H1 (cell line): ENCODE data around the gene ADIPOR1. TPM values are rescaled to one million over a fixed set of nuclear protein-coding genes. Genes with fewer than 3 reads are reported as not detected.

Source experiments
- CTCF ChIA-PET: fragments of 300-600 bp; sonication (Branson Sonifier 250); formaldehyde crosslinking; loops from one replicate; lab custom pipeline; 2021; ENCODE audit not compliant: partially characterized antibody; lab: Charles Lee
- POLR2A ChIA-PET: fragments of 300-600 bp; sonication (Branson Sonifier 250); formaldehyde crosslinking; loops from one replicate; lab custom pipeline; 2021; ENCODE audit warnings: inconsistent platforms; ENCODE audit not compliant: partially characterized antibody; lab: Charles Lee
- DNase-seq, 2 experiments: peaks; one replicate each; pipeline versions ENCODE4 v3.0.0 to v3.0.0-alpha.2; 2010 to 2022; ENCODE audit warnings: low spot score in 2 of 2, low read depth in 1 of 2, mixed read lengths in 1 of 2
- FAIRE-seq: peaks from 2 replicates; lab custom pipeline; 2011; peaks lifted over from hg19 to GRCh38; lab: Jason Lieb, UNC
- H2AFZ ChIP-seq: 2 replicates; pipeline ENCODE4 v1.8.1; 2012; ENCODE audit warnings: low read length, inconsistent platforms
- H2AK5ac ChIP-seq: 2 replicates; pipeline ENCODE4 v1.6.1; 2013; ENCODE audit warnings: low read depth, low read length
- H2BK120ac ChIP-seq: replicated peaks from 2 replicates; pipeline ENCODE3; 2013; ENCODE audit warnings: low read depth, low read length, inconsistent platforms
- H2BK12ac ChIP-seq: 2 replicates; pipeline ENCODE4 v1.6.1; 2013; ENCODE audit warnings: low read depth, low read length
- H2BK15ac ChIP-seq: 2 replicates; pipeline ENCODE4 v1.6.1; 2013; ENCODE audit warnings: low read length
- H2BK20ac ChIP-seq: 2 replicates; pipeline ENCODE4 v1.6.1; 2013; ENCODE audit warnings: low read length
- H2BK5ac ChIP-seq: 2 replicates; pipeline ENCODE4 v1.6.1; 2013; ENCODE audit warnings: low read depth, low read length
- H3K14ac ChIP-seq: 2 replicates; pipeline ENCODE4 v1.6.1; 2013; ENCODE audit warnings: inconsistent platforms; ENCODE audit not compliant: insufficient read length
- H3K18ac ChIP-seq: 2 replicates; pipeline ENCODE4 v1.6.1; 2013; ENCODE audit warnings: low read length; ENCODE audit errors: extremely low read depth
- H3K23ac ChIP-seq: 2 replicates; pipeline ENCODE4 v1.6.1; 2013; ENCODE audit warnings: inconsistent platforms; ENCODE audit not compliant: insufficient read length
- H3K23me2 ChIP-seq: 2 replicates; pipeline ENCODE4 v1.6.1; 2013; ENCODE audit warnings: low read depth, low read length
- H3K27ac ChIP-seq: 2 replicates; pipeline ENCODE4 v1.6.1; 2011; ENCODE audit warnings: low read depth, low read length, inconsistent platforms
- H3K27me3 ChIP-seq, 4 experiments: replicated peaks in 1 of 4; 1 replicate in 1 of 4; 2 replicates in 3 of 4; pipeline versions ENCODE4 v1.6.1 to v1.8.1; 2011 to 2013; ENCODE audit warnings: low read length in 3 of 4, mild to moderate bottlenecking in 3 of 4, inconsistent platforms in 2 of 4, mixed read lengths in 2 of 4, moderate library complexity in 1 of 4; ENCODE audit not compliant: control insufficient read depth in 3 of 4, insufficient read depth in 3 of 4; ENCODE audit errors: extremely low read depth in 1 of 4
- H3K36me3 ChIP-seq, 4 experiments: 2 replicates each; pipeline versions ENCODE4 v1.6.1 to v1.8.1; 2011 to 2013; ENCODE audit warnings: mild to moderate bottlenecking in 4 of 4, low read length in 3 of 4, moderate library complexity in 2 of 4, control low read depth in 1 of 4, inconsistent platforms in 1 of 4; ENCODE audit not compliant: insufficient read depth in 4 of 4, control insufficient read depth in 2 of 4
- H3K4ac ChIP-seq: replicated peaks from 2 replicates; pipeline ENCODE3; 2013; ENCODE audit warnings: low read length, low read depth, mixed read lengths, inconsistent platforms; ENCODE audit not compliant: insufficient read length
- H3K4me1 ChIP-seq, 4 experiments: replicated peaks in 1 of 4; 1 replicate in 1 of 4; 2 replicates in 3 of 4; pipeline versions ENCODE4 v1.6.1 to v1.8.1; 2011 to 2013; ENCODE audit warnings: low read length in 3 of 4, inconsistent platforms in 2 of 4, mixed read lengths in 1 of 4; ENCODE audit not compliant: insufficient read depth in 4 of 4, control insufficient read depth in 3 of 4
- H3K4me2 ChIP-seq, 2 experiments: 2 replicates each; pipeline versions ENCODE4 v1.6.1 to v1.8.1; 2011 to 2013; ENCODE audit warnings: low read depth in 2 of 2, low read length in 2 of 2, control low read depth in 1 of 2, inconsistent platforms in 1 of 2, mild to moderate bottlenecking in 1 of 2; ENCODE audit not compliant: insufficient read depth in 1 of 2
- H3K4me3 ChIP-seq, 4 experiments: fragments of 200-600, 300-600 bp in 1 of 4; sonication (generic), shearing (Covaris generic), sonication (Bioruptor Twin) in 1 of 4; 2 replicates each; pipeline versions ENCODE4 v1.5.1 to v1.8.1; 2011 to 2016; ENCODE audit warnings: low read length in 4 of 4, low read depth in 3 of 4, control low read depth in 2 of 4, inconsistent platforms in 2 of 4, mild to moderate bottlenecking in 2 of 4, mixed read lengths in 1 of 4, moderate library complexity in 1 of 4; ENCODE audit not compliant: insufficient read depth in 2 of 4; ENCODE audit errors: extremely low read depth in 1 of 4
- H3K56ac ChIP-seq: replicated peaks from 2 replicates; pipeline ENCODE3; 2013; ENCODE audit warnings: low read depth, mild to moderate bottlenecking, mixed read lengths, low read length, inconsistent platforms; ENCODE audit not compliant: insufficient read length
- H3K79me1 ChIP-seq: 2 replicates; pipeline ENCODE4 v1.6.1; 2013; ENCODE audit warnings: low read depth, low read length, control low read depth
- H3K79me2 ChIP-seq, 2 experiments: 2 replicates each; pipeline versions ENCODE4 v1.6.1 to v1.8.1; 2012 to 2013; ENCODE audit warnings: low read length in 2 of 2, mild to moderate bottlenecking in 2 of 2, inconsistent platforms in 1 of 2; ENCODE audit not compliant: insufficient read depth in 2 of 2, control insufficient read depth in 1 of 2
- H3K9ac ChIP-seq, 4 experiments: replicated peaks in 1 of 4; 1 replicate in 1 of 4; 2 replicates in 3 of 4; pipeline versions ENCODE4 v1.6.1 to v1.8.1; 2011 to 2013; ENCODE audit warnings: low read depth in 3 of 4, low read length in 3 of 4, control low read depth in 2 of 4, mild to moderate bottlenecking in 2 of 4, moderate library complexity in 2 of 4, inconsistent platforms in 1 of 4; ENCODE audit errors: extremely low read depth in 1 of 4
- H3K9me3 ChIP-seq, 2 experiments: 2 replicates each; pipeline versions ENCODE4 v1.6.1 to v1.8.1; 2012 to 2013; ENCODE audit warnings: mild to moderate bottlenecking in 2 of 2, moderate library complexity in 2 of 2, control low read depth in 1 of 2, inconsistent platforms in 1 of 2, low read depth in 1 of 2, low read length in 1 of 2, mixed read lengths in 1 of 2; ENCODE audit not compliant: insufficient read depth in 2 of 2
- H4K20me1 ChIP-seq, 2 experiments: replicated peaks in 1 of 2; 2 replicates each; pipeline versions ENCODE3 to v1.8.1; 2011 to 2013; ENCODE audit warnings: inconsistent platforms in 2 of 2, low read length in 2 of 2, mild to moderate bottlenecking in 1 of 2; ENCODE audit not compliant: insufficient read depth in 2 of 2, control insufficient read depth in 1 of 2
- H4K5ac ChIP-seq: 2 replicates; pipeline ENCODE4 v1.6.1; 2013; ENCODE audit warnings: low read length, low read depth, mixed read lengths, inconsistent platforms; ENCODE audit not compliant: insufficient read length
- H4K8ac ChIP-seq: 2 replicates; pipeline ENCODE4 v1.8.0; 2013; ENCODE audit warnings: mild to moderate bottlenecking, moderate library complexity, low read length, inconsistent platforms; ENCODE audit not compliant: insufficient read depth; ENCODE audit errors: extremely low read depth
- H4K91ac ChIP-seq: replicated peaks from 2 replicates; pipeline ENCODE3; 2013; ENCODE audit warnings: low read length, mixed read lengths, inconsistent platforms; ENCODE audit not compliant: insufficient read length
- BCL11A ChIP-seq, 2 experiments: IDR thresholded peaks; one replicate each; pipeline ENCODE4 v1.6.1; 2011; ENCODE audit warnings: low read depth in 2 of 2, low read length in 2 of 2, mild to moderate bottlenecking in 2 of 2
- CHD1 ChIP-seq: IDR thresholded peaks from 2 replicates; pipeline ENCODE4 v1.6.1; 2012; ENCODE audit warnings: low read depth, low read length, improper control_type of control experiment
- CHD2 ChIP-seq: IDR thresholded peaks from 2 replicates; pipeline ENCODE4 v1.6.1; 2012; ENCODE audit warnings: low read length, improper control_type of control experiment
- CTBP2 ChIP-seq: IDR thresholded peaks from 2 replicates; pipeline ENCODE4 v1.7.0; 2011; ENCODE audit warnings: borderline replicate concordance, mild to moderate bottlenecking, moderate library complexity, mixed read lengths, low read length; ENCODE audit not compliant: insufficient read depth, insufficient read length
- EP300 ChIP-seq, 2 experiments: IDR thresholded peaks; 1 replicate in 1 of 2; 2 replicates in 1 of 2; pipeline ENCODE4 v1.6.1; 2011 to 2012; ENCODE audit warnings: low read depth in 2 of 2, low read length in 2 of 2, mild to moderate bottlenecking in 2 of 2, borderline replicate concordance in 1 of 2, inconsistent platforms in 1 of 2, moderate library complexity in 1 of 2
- GABPA ChIP-seq: IDR thresholded peaks from 2 replicates; pipeline ENCODE4 v1.6.1; 2011; ENCODE audit warnings: mild to moderate bottlenecking, low read length, moderate library complexity, borderline replicate concordance; ENCODE audit not compliant: insufficient read depth
- HDAC6 ChIP-seq: IDR thresholded peaks from one replicate; pipeline ENCODE4 v1.7.1; 2012; ENCODE audit warnings: low read depth, mild to moderate bottlenecking, inconsistent platforms, low read length, moderate library complexity
- PHF8 ChIP-seq: fragments of 200-600 bp; sonication (generic); conservative IDR thresholded peaks from 2 replicates; pipeline ENCODE4 v1.7.1; 2012; ENCODE audit warnings: low read depth, mild to moderate bottlenecking, inconsistent platforms, low read length, moderate library complexity
- RXRA ChIP-seq: IDR thresholded peaks from 2 replicates; pipeline ENCODE4 v1.6.1; 2011; ENCODE audit warnings: low read depth, mild to moderate bottlenecking, low read length, moderate library complexity; ENCODE audit not compliant: insufficient read depth
- SIRT6 ChIP-seq: IDR thresholded peaks from one replicate; pipeline ENCODE4 v1.7.1; 2012; ENCODE audit warnings: low read length, inconsistent platforms
- SP4 ChIP-seq: IDR thresholded peaks from 2 replicates; pipeline ENCODE4 v1.6.1; 2012; ENCODE audit warnings: low read length, inconsistent platforms
- TBP ChIP-seq: IDR thresholded peaks from 2 replicates; pipeline ENCODE4 v1.6.1; 2011; ENCODE audit warnings: low read depth, low read length, improper control_type of control experiment
- WGBS, 2 experiments: shearing (Covaris generic) in 1 of 2; methylation state at CpG; one replicate each; pipeline versions ENCODE4 v1.1.6 to v1.1.7; 2013 to 2015; ENCODE audit warnings: low lambda C conversion rate in 2 of 2, mixed read lengths in 2 of 2, inconsistent platforms in 1 of 2, low coverage in 1 of 2, missing lambda C conversion rate in 1 of 2; ENCODE audit not compliant: insufficient replicate concordance in 2 of 2, insufficient coverage in 1 of 2, insufficient read length in 1 of 2; ENCODE audit errors: extremely low coverage in 1 of 2, missing lambda C conversion rate in 1 of 2; 5-methylcytosine and 5-hydroxymethylcytosine counted together
- polyA plus RNA-seq, 7 experiments: library from polyadenylated mRNA; depleted of rRNA in 3 of 7; stranded (reverse) in 5 of 7; unstranded in 2 of 7; fragments of >200 nt in 5 of 7; fragments of 200-250 nt in 2 of 7; gene quantifications; 1 replicate in 5 of 7; 2 replicates in 1 of 7; 4 replicates in 1 of 7; pipeline versions ENCODE4 v1.2.1 to v1.2.3, GENCODE V29; 2011 to 2013; ENCODE audit warnings: missing spikeins in 2 of 7, mixed read lengths in 2 of 7
- total RNA-seq: library from RNA; stranded (reverse); fragmentation: NEBNext Ultra II Directional; extraction: Animal tissue kit (Norgen Biotek cat#: 25700); gene quantifications from 2 replicates; pipeline ENCODE4 v1.2.1, GENCODE V29; 2021

Gene ADIPOR1
- total and polyA plus RNA-seq, 2 of the 8 experiments (the other 6 are each of a cell fraction or from before 2014, with no cell fraction given), result 69.8 to 118 TPM

- no peak overlapping the region for H2BK5ac ChIP-seq
- H4K20me1 ChIP-seq, result no peaks in the 10 kb centered on the region
- H3K4ac ChIP-seq, result no peak overlapping the region
- no peak overlapping the region for H3K23ac ChIP-seq
- H3K36me3 ChIP-seq, result peaks cover 9 to 33% (median 23%) of the 10 kb centered on the region in 4 experiments
- H2BK20ac ChIP-seq, result no peak overlapping the region
- H4K91ac ChIP-seq, result no peak overlapping the region
- no peak overlapping the region for H2BK12ac ChIP-seq
- H3K14ac ChIP-seq, result no peak overlapping the region
- no peak overlapping the region for H3K27ac ChIP-seq
- no peak overlapping the region for H2BK120ac ChIP-seq
- no peak overlapping the region for H3K18ac ChIP-seq
- ChIA-PET CTCF (interaction anchor here (1.5 kb wide), 1 partner anchor 97 kb away, joined by 3 read pairs; no protein-coding TSS in a partner anchor), POLR2A (interaction anchor here (1.4 kb wide), 1 partner anchor 11 kb away, joined by 4 read pairs; the partner anchor contains the start of gene KLHL12)
- WGBS, 2 experiments, result 84% methylated on average over 5 of the region's 5 CpGs; no CpG with 5 or more reads in 1 of the 2 experiments
- no peak overlapping the region for H2AK5ac ChIP-seq
- no peak overlapping the region for H3K4me2 ChIP-seq
- H3K23me2 ChIP-seq, result no peaks in the 10 kb centered on the region
- no peak overlapping the region for H4K5ac ChIP-seq
- no peak overlapping the region for H3K56ac ChIP-seq
- H3K9ac ChIP-seq, result no peak overlapping the region
- no peak overlapping the region for H2BK15ac ChIP-seq
- H3K79me1 ChIP-seq, result no peaks in the 10 kb centered on the region
- H3K4me1 ChIP-seq, result no peaks in the 10 kb centered on the region
- no peak overlapping the region for H3K4me3 ChIP-seq
- no peak overlapping the region for H2AFZ ChIP-seq
- no peak overlapping the region for H4K8ac ChIP-seq
- DNase-seq, result no peak
- no peaks in the 10 kb centered on the region for H3K79me2 ChIP-seq
- no peak for FAIRE-seq
- no peaks in the 10 kb centered on the region for H3K27me3 ChIP-seq
- H3K9me3 ChIP-seq, result no peaks in the 10 kb centered on the region
- no peak for TF ChIP-seq TBP
- no peak for TF ChIP-seq SIRT6
- TF ChIP-seq BCL11A (IDR thresholded peaks at IDR 0.05; ENCODE audit: low read depth in 2 of 2, low read length in 2 of 2), result no peak
- TF ChIP-seq CHD1, result no peak
- TF ChIP-seq GABPA, result no peak
- no peak for TF ChIP-seq PHF8
- TF ChIP-seq CTBP2, result no peak
- no peak for TF ChIP-seq CHD2
- TF ChIP-seq RXRA, result no peak
- TF ChIP-seq EP300 (IDR thresholded peaks at IDR 0.05; ENCODE audit: borderline replicate concordance in 1 of 2, low read depth in 2 of 2, low read length in 2 of 2), result no peak
- TF ChIP-seq SP4, result no peak
- no peak for TF ChIP-seq HDAC6
These were observed 19.7 kb downstream of the ADIPOR1 start for GRCh38 chr1:202938287-202938925.
